SK-N-SH (cell line): Measurements from ENCODE around the gene EQTN. TPM values are rescaled to one million over a fixed set of nuclear protein-coding genes. Genes with fewer than 3 reads are reported as not detected.

Experiments
- CTCF ChIA-PET: fragments of 300-600, 350-600 bp; formaldehyde crosslinking; extraction: SDS; loops from one replicate; lab custom pipeline; 2021; lab: Yijun Ruan, JAX
- POLR2A ChIA-PET: fragments of 350-600 bp; sonication (Branson Sonifier 250); formaldehyde crosslinking; extraction: SDS; loops from one replicate; lab custom pipeline; 2020; ENCODE audit warnings: antibody characterized with exemption, inconsistent platforms; lab: Yijun Ruan, JAX
- DNase-seq: peaks from one replicate; pipeline ENCODE4 v3.0.0; 2012
- H2AFZ ChIP-seq: fragments of 200-600 bp; sonication (generic); 2 replicates; pipeline ENCODE4 v1.8.1; 2016; ENCODE audit warnings: antibody characterized with exemption, mild to moderate bottlenecking, low read depth
- H3F3A ChIP-seq: fragments of 200-600 bp; sonication (generic); replicated peaks from 2 replicates; pipeline ENCODE3; 2016; ENCODE audit warnings: antibody characterized with exemption, mild to moderate bottlenecking; ENCODE audit not compliant: insufficient read depth
- H3K27ac ChIP-seq, 2 experiments: fragments of 200-500 bp in 1 of 2; fragments of 200-600 bp in 1 of 2; sonication (Bioruptor generic) in 1 of 2; sonication (generic), shearing (Covaris generic) in 1 of 2; 2 replicates each; pipeline versions ENCODE4 v1.5.1 to v1.6.1; 2014 to 2016; ENCODE audit warnings: low read depth in 2 of 2, inconsistent platforms in 1 of 2, low read length in 1 of 2, mild to moderate bottlenecking in 1 of 2, mixed read lengths in 1 of 2
- H3K27me3 ChIP-seq: fragments of 200-600 bp; sonication (generic), shearing (Covaris generic); 2 replicates; pipeline ENCODE4 v1.6.1; 2016; ENCODE audit warnings: mixed run types; ENCODE audit not compliant: insufficient read depth
- H3K36me3 ChIP-seq, 2 experiments: fragments of 200-500 bp in 1 of 2; fragments of 200-600 bp in 1 of 2; sonication (Bioruptor generic) in 1 of 2; sonication (generic) in 1 of 2; replicated peaks in 1 of 2; 2 replicates each; pipeline versions ENCODE3 to v1.5.1; 2014 to 2016; ENCODE audit warnings: low read length in 1 of 2, mild to moderate bottlenecking in 1 of 2; ENCODE audit not compliant: insufficient read depth in 2 of 2, control insufficient read depth in 1 of 2
- H3K4me1 ChIP-seq, 2 experiments: fragments of 200-500 bp in 1 of 2; fragments of 200-600 bp in 1 of 2; sonication (Bioruptor generic) in 1 of 2; sonication (generic), shearing (Covaris generic) in 1 of 2; 2 replicates each; pipeline versions ENCODE4 v1.5.1 to v1.6.1; 2014 to 2016; ENCODE audit warnings: low read depth in 1 of 2, low read length in 1 of 2, mixed run types in 1 of 2; ENCODE audit not compliant: insufficient read depth in 2 of 2, control insufficient read depth in 1 of 2
- H3K4me2 ChIP-seq: fragments of 200-600 bp; sonication (generic), shearing (Covaris generic); 2 replicates; pipeline ENCODE4 v1.6.1; 2017; ENCODE audit warnings: mixed run types
- H3K4me3 ChIP-seq, 2 experiments: fragments of 200-500 bp in 1 of 2; fragments of 200-600 bp in 1 of 2; sonication (Bioruptor generic) in 1 of 2; sonication (generic), shearing (Covaris generic) in 1 of 2; 2 replicates each; pipeline versions ENCODE4 v1.5.1 to v1.8.1; 2014 to 2016; ENCODE audit warnings: low read depth in 2 of 2, inconsistent platforms in 1 of 2, low read length in 1 of 2, mild to moderate bottlenecking in 1 of 2, mixed read lengths in 1 of 2, moderate library complexity in 1 of 2
- H3K79me2 ChIP-seq: fragments of 200-600 bp; sonication (generic); 2 replicates; pipeline ENCODE4 v1.8.1; 2017; ENCODE audit warnings: mild to moderate bottlenecking; ENCODE audit not compliant: insufficient read depth
- H3K9ac ChIP-seq: fragments of 200-600 bp; sonication (generic); 2 replicates; pipeline ENCODE4 v1.6.1; 2017; ENCODE audit warnings: mixed run types
- H3K9me2 ChIP-seq: fragments of 200-600 bp; sonication (generic); 2 replicates; pipeline ENCODE4 v1.6.1; 2017; ENCODE audit warnings: mixed run types
- H3K9me3 ChIP-seq: fragments of 200-600 bp; sonication (generic); 2 replicates; pipeline ENCODE4 v1.6.1; 2017; ENCODE audit warnings: mixed run types, mild to moderate bottlenecking, moderate library complexity
- H4K20me1 ChIP-seq: fragments of 200-600 bp; sonication (generic); 2 replicates; pipeline ENCODE4 v1.6.1; 2017; ENCODE audit warnings: mild to moderate bottlenecking, mixed run types; ENCODE audit not compliant: insufficient read depth
- CHD2 ChIP-seq: fragments of 150-350 bp; IDR thresholded peaks from 2 replicates; pipeline ENCODE4 v1.6.1; 2018; ENCODE audit warnings: low read length; ENCODE audit not compliant: partially characterized antibody
- ELF1 ChIP-seq: IDR thresholded peaks from 2 replicates; pipeline ENCODE4 v1.4.0; 2012
- EP300 ChIP-seq, 2 experiments: IDR thresholded peaks; 2 replicates each; pipeline versions ENCODE4 v1.4.0 to v1.6.1; 2012; ENCODE audit warnings: borderline replicate concordance in 1 of 2, low read depth in 1 of 2, low read length in 1 of 2
- GABPA ChIP-seq: IDR thresholded peaks from 2 replicates; pipeline ENCODE4 v1.4.0; 2012; ENCODE audit warnings: low read depth, mild to moderate bottlenecking
- GATA2 ChIP-seq: sonication (generic); formaldehyde crosslinking; IDR thresholded peaks from 2 replicates; pipeline ENCODE4 v1.5.0; 2020; ENCODE audit warnings: mild to moderate bottlenecking, missing genetic modification reagents
- JUND ChIP-seq: IDR thresholded peaks from 2 replicates; pipeline ENCODE4 v1.4.0; 2012
- MXI1 ChIP-seq: IDR thresholded peaks from 2 replicates; pipeline ENCODE4 v1.6.1; 2012; ENCODE audit warnings: mild to moderate bottlenecking, low read depth, low read length, improper control_type of control experiment
- NFIC ChIP-seq: IDR thresholded peaks from 2 replicates; pipeline ENCODE4 v1.4.0; 2012; ENCODE audit warnings: borderline replicate concordance
- NRF1 ChIP-seq: IDR thresholded peaks from 2 replicates; pipeline ENCODE4 v1.6.1; 2012; ENCODE audit warnings: low read depth, mild to moderate bottlenecking, low read length
- PBX3 ChIP-seq: IDR thresholded peaks from 2 replicates; pipeline ENCODE4; 2012
- POLR2AphosphoS5 ChIP-seq: IDR thresholded peaks from 2 replicates; pipeline ENCODE4 v1.6.1; 2012; ENCODE audit warnings: low read depth, low read length
- RAD21 ChIP-seq: IDR thresholded peaks from 2 replicates; pipeline ENCODE4 v1.6.1; 2012; ENCODE audit warnings: mild to moderate bottlenecking, low read length
- RCOR1 ChIP-seq: fragments of 150-350 bp; IDR thresholded peaks from 2 replicates; pipeline ENCODE4 v1.6.1; 2017; ENCODE audit warnings: antibody characterized with exemption, low read length
- REST ChIP-seq: IDR thresholded peaks from 2 replicates; pipeline ENCODE4 v1.6.1; 2012; ENCODE audit warnings: mild to moderate bottlenecking, low read depth, low read length, moderate library complexity
- RFX5 ChIP-seq: IDR thresholded peaks from 2 replicates; pipeline ENCODE4 v1.6.1; 2012; ENCODE audit warnings: mild to moderate bottlenecking, improper control_type of control experiment, low read length
- SIN3A ChIP-seq: IDR thresholded peaks from 2 replicates; pipeline ENCODE4 v1.6.1; 2012; ENCODE audit warnings: low read depth, mild to moderate bottlenecking, low read length, moderate library complexity, borderline replicate concordance
- TEAD4 ChIP-seq: IDR thresholded peaks from 2 replicates; pipeline ENCODE4 v1.4.0; 2012; ENCODE audit warnings: mild to moderate bottlenecking, borderline replicate concordance; ENCODE audit not compliant: insufficient read depth
- YY1 ChIP-seq: IDR thresholded peaks from 2 replicates; pipeline ENCODE4 v1.4.0; 2012; ENCODE audit warnings: low read depth, mild to moderate bottlenecking
- WGBS: methylation state at CpG from one replicate; pipeline ENCODE4 v1.1.6; 2017; ENCODE audit warnings: low lambda C conversion rate; 5-methylcytosine and 5-hydroxymethylcytosine counted together
- polyA plus RNA-seq, 3 experiments: library from polyadenylated mRNA; depleted of rRNA; stranded (reverse); fragments of >200 nt; gene quantifications; 2 replicates each; pipeline ENCODE4 v1.2.3, GENCODE V29; 2012
- TF ChIP-seq, protein P1 (sequence below): IDR thresholded peaks from 2 replicates; pipeline ENCODE4 v1.4.0; 2012; ENCODE audit warnings: low read depth, borderline replicate concordance
- TF ChIP-seq, protein P2 (sequence below): fragments of 200-600 bp; sonication (generic); IDR thresholded peaks from 2 replicates; pipeline ENCODE4 v1.6.1; 2017; ENCODE audit warnings: antibody characterized with exemption, mild to moderate bottlenecking, moderate library complexity

Gene EQTN
- polyA plus RNA-seq, 1 of the 3 experiments (the other 2 are of a cell fraction) = not detected

DNA sequence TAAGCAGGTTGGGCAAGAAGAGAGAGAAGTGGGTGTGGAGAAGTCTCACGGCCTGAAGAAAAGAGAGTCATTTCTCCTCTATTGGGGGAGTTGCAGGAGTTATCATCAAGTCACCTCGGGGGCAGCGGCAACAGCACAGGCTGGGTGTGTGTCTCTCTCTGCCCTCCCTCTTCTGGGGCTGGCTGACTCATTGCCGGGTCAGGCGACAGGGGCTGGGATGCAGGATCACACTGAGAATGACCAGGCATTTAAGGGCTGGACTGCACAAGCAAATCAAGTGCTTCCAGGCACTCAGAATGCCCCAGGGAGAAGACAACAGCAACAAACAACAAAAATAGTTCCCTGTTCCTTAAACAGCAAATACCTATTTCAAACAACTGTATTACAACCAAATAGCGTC is 6.3 kb upstream of the EQTN start:
- 53% methylated on average over 5 of the region's 6 CpGs for WGBS
- Histone ChIP-seq H3K9me2 (no peaks in the 10 kb centered on the region), H3K4me3 (no peak overlapping the region), H3K9ac (no peak overlapping the region), H3K27me3 (no peaks in the 10 kb centered on the region), H3K9me3 (no peaks in the 10 kb centered on the region), H2AFZ (peak overlapping the region; percentile 62; the same call in 1 of the 2 replicates), H3K4me2 (no peak overlapping the region), H3K27ac (no peak overlapping the region), H4K20me1 (no peaks in the 10 kb centered on the region), H3F3A (no peaks in the 10 kb centered on the region), H3K79me2 (no peaks in the 10 kb centered on the region), H3K4me1 (peaks cover 0 to 3% of the 10 kb centered on the region in 2 experiments; a peak in 1 of 4 replicates), H3K36me3 (no peaks in the 10 kb centered on the region)
- TF ChIP-seq NFIC (no peak), MXI1 (no peak), PBX3 (no peak), RFX5 (no peak), GABPA (no peak), TEAD4 (no peak), RCOR1 (no peak), JUND (no peak), NRF1 (no peak), RAD21 (no peak), EP300 (IDR thresholded peaks at IDR 0.05; ENCODE audit: borderline replicate concordance in 1 of 2, low read depth in 1 of 2, low read length in 1 of 2) (no peak), CHD2 (no peak), GATA2 (CRISPR knock-in tag) (no peak), REST (no peak), YY1 (no peak), SIN3A (no peak), POLR2AphosphoS5 (no peak), ELF1 (no peak)
- TF ChIP-seq, protein P1, sequence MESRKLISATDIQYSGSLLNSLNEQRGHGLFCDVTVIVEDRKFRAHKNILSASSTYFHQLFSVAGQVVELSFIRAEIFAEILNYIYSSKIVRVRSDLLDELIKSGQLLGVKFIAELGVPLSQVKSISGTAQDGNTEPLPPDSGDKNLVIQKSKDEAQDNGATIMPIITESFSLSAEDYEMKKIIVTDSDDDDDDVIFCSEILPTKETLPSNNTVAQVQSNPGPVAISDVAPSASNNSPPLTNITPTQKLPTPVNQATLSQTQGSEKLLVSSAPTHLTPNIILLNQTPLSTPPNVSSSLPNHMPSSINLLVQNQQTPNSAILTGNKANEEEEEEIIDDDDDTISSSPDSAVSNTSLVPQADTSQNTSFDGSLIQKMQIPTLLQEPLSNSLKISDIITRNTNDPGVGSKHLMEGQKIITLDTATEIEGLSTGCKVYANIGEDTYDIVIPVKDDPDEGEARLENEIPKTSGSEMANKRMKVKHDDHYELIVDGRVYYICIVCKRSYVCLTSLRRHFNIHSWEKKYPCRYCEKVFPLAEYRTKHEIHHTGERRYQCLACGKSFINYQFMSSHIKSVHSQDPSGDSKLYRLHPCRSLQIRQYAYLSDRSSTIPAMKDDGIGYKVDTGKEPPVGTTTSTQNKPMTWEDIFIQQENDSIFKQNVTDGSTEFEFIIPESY = no peak
- TF ChIP-seq, protein P2, sequence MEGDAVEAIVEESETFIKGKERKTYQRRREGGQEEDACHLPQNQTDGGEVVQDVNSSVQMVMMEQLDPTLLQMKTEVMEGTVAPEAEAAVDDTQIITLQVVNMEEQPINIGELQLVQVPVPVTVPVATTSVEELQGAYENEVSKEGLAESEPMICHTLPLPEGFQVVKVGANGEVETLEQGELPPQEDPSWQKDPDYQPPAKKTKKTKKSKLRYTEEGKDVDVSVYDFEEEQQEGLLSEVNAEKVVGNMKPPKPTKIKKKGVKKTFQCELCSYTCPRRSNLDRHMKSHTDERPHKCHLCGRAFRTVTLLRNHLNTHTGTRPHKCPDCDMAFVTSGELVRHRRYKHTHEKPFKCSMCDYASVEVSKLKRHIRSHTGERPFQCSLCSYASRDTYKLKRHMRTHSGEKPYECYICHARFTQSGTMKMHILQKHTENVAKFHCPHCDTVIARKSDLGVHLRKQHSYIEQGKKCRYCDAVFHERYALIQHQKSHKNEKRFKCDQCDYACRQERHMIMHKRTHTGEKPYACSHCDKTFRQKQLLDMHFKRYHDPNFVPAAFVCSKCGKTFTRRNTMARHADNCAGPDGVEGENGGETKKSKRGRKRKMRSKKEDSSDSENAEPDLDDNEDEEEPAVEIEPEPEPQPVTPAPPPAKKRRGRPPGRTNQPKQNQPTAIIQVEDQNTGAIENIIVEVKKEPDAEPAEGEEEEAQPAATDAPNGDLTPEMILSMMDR = no peak
- ChIA-PET POLR2A (no interaction called here), CTCF (no interaction called here)
- peak; percentile 31 for DNase-seq
